Lower leg skin (tissue), 3 donors: ENCODE data around the gene TTN.

Experiments
- CTCF ChIP-seq, 3 donors: fragments of 450-650 bp; IDR thresholded peaks; one replicate each; pipeline ENCODE4 v1.5.1; 2016; ENCODE audit warnings: antibody characterized with exemption in 3 of 3, mild to moderate bottlenecking in 3 of 3, moderate library complexity in 2 of 3
- POLR2A ChIP-seq, 2 donors: fragments of 450-650 bp; IDR thresholded peaks; one replicate each; pipeline ENCODE4 v1.6.1; 2016 to 2017; ENCODE audit warnings: antibody characterized with exemption in 2 of 2, mild to moderate bottlenecking in 1 of 2, moderate library complexity in 1 of 2

DNA sequence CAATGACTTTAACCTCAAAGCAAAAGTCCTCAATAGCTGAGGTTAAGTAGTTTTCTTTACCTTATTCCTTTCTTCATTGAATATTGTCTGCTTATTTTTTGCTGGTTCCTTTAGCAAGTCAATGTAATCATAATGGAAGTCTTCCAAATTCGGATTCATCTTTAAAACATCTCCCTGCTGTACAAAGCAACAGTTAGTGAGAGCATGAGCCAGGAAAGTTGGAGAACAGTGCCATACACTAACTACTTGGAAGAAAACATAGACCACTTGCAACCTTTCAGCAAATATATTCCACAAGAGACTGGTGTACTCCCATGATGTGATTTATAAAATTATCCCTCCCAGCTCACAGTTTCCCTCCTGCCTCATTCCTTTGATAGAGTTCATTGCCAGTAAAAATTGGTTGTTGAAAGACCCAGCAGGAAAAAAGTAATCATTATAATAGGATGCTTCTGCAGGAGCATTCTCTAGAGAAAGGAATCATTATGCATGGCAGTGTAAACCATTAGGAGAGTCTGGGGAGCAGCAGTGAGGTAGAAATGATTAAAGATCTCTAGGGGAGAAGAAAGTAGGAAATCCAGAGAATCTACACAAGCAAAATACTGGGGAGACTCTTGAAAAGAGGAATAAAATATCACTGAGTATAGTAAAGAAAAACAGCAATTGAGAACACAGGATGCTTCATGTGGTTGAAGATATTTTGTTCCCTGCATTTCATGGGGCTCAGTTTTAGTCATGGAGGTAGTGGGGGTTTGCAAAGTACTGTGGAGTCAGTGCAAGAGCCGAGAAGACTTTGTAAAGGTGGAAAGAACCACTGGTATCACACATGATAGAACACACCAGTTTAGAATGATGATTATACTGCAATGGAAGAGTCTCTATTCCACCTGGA is 38.6 kb upstream of the TTN start:
- no peak for TF ChIP-seq CTCF (IDR thresholded peaks at IDR 0.05)
- TF ChIP-seq POLR2A (IDR thresholded peaks at IDR 0.05): no peak
